HG02759 (cell line): Measurements from ENCODE around the gene TBKBP1.
A peak's percentile ranks its signal among the peaks of the same experiment; 100 is the strongest.

Experiments
- ATAC-seq: cut with Tn5 transposase; IDR thresholded peaks from one replicate; pipeline ENCODE4 v1.9.1; 2021; ENCODE audit warnings: mild to moderate bottlenecking, moderate library complexity; ENCODE audit not compliant: unreplicated experiment

TBKBP1 gene

GRCh38 chr17:47693731-47694580 lies at the start of gene TBKBP1:
Gene TBKBP1, plus strand, starts transcription at chr17:47694161. Its CDS starts 1,952 bp downstream, at chr17:47696113.
- no peak for ATAC-seq

GRCh38 chr17:47644324-47644723 lies 49.6 kb upstream of the TBKBP1 start:
- ATAC-seq, result no peak

- ATAC-seq, result peak; percentile 84
Observed at GRCh38 chr17:47649153-47649971, 44.6 kb upstream of the TBKBP1 start, which contains the start of gene KPNB1. Gene KPNB1, plus strand, starts transcription at chr17:47649919. Its CDS starts 326 bp downstream, at chr17:47650245.

GRCh38 chr17:47649972-47650524 lies 43.9 kb upstream of the TBKBP1 start:
- peak; percentile 2 for ATAC-seq

GRCh38 chr17:47650525-47651522 lies 43.1 kb upstream of the TBKBP1 start:
- ATAC-seq, result peak; percentile 54

GRCh38 chr17:47651704-47652103 lies 42.3 kb upstream of the TBKBP1 start:
- ATAC-seq, result no peak

- no peak for ATAC-seq
Observed at GRCh38 chr17:47652570-47652969, 41.4 kb upstream of the TBKBP1 start.

- ATAC-seq, result no peak
Observed at GRCh38 chr17:47653442-47653841, 40.5 kb upstream of the TBKBP1 start.

GRCh38 chr17:47654991-47655390 lies 39.0 kb upstream of the TBKBP1 start:
- ATAC-seq, result no peak

- no peak for ATAC-seq
Observed at GRCh38 chr17:47660064-47660492, 33.9 kb upstream of the TBKBP1 start.

GRCh38 chr17:47663912-47664623 lies 29.9 kb upstream of the TBKBP1 start:
- no peak for ATAC-seq

- ATAC-seq, result no peak
Observed at GRCh38 chr17:47664624-47664941, 29.4 kb upstream of the TBKBP1 start.

GRCh38 chr17:47665655-47666054 lies 28.3 kb upstream of the TBKBP1 start:
- ATAC-seq, result no peak

- no peak for ATAC-seq
Observed at GRCh38 chr17:47669081-47669480, 24.9 kb upstream of the TBKBP1 start.

- no peak for ATAC-seq
Observed at GRCh38 chr17:47670064-47670463, 23.9 kb upstream of the TBKBP1 start.

GRCh38 chr17:47674499-47674898 lies 19.5 kb upstream of the TBKBP1 start:
- no peak for ATAC-seq

- no peak for ATAC-seq
Observed at GRCh38 chr17:47675380-47676198, 18.4 kb upstream of the TBKBP1 start.

- ATAC-seq, result no peak
Observed at GRCh38 chr17:47676199-47676472, 17.8 kb upstream of the TBKBP1 start.

- ATAC-seq, result no peak
Observed at GRCh38 chr17:47676510-47677165, 17.3 kb upstream of the TBKBP1 start.
